ENCODE data around the gene DCLRE1C. TPM values are rescaled to one million over a fixed set of nuclear protein-coding genes. Genes with fewer than 3 reads are reported as not detected.
"Not testable (repeated sequence)": the region's sequence is repeated elsewhere in the genome, so short reads cannot be mapped to it uniquely, and the experiment has no call there.

DCLRE1C gene
- total and polyA plus RNA-seq, 9 of the 15 experiments (the other 6 are each of a cell fraction or from before 2014, with no cell fraction given): 8.8 to 22.2 (median 13.9) TPM

- 10% methylated on average over 26 of the region's 32 CpGs for WGBS (ENCODE audit: insufficient coverage, low coverage, missing lambda C conversion rate)
- TF ChIP-seq, protein P1, sequence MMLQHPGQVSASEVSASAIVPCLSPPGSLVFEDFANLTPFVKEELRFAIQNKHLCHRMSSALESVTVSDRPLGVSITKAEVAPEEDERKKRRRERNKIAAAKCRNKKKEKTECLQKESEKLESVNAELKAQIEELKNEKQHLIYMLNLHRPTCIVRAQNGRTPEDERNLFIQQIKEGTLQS (IDR thresholded peaks at IDR 0.05): peak; percentile 47
- TF ChIP-seq, protein P1 (CRISPR knock-in tag; conservative IDR thresholded peaks at IDR 0.05): not testable (repeated sequence)
- TF ChIP-seq FOSL1 (tag; conservative IDR thresholded peaks at IDR 0.05) (peak; percentile 55; the same call in 1 of the 2 replicates), CREM (IDR thresholded peaks at IDR 0.05; ENCODE audit: low read depth) (peak; percentile 35; the same call in 1 of the 2 replicates)
These were observed 39.9 kb upstream of the DCLRE1C start for GRCh38 chr10:14993500-14994455.

More at GRCh38 chr10:14993500-14994455, 39.9 kb upstream of the DCLRE1C start:
- H3K36me3 ChIP-seq (ENCODE audit: control insufficient read depth, insufficient read depth, low read length); H3K79me2 ChIP-seq (ENCODE audit: control insufficient read depth, insufficient read depth, low read length); H3K4me2 ChIP-seq (ENCODE audit: insufficient read depth, low read length); H4K20me1 ChIP-seq (replicated peaks; ENCODE audit: control insufficient read depth, insufficient read depth, low read length); intact Hi-C loops (cut with micrococcal nuclease); H3K9ac ChIP-seq (ENCODE audit: insufficient read depth in 1 of 2, low read depth in 2 of 2, low read length in 2 of 2); BruUV-seq (replicated peaks); H3K9me1 ChIP-seq (ENCODE audit: control insufficient read depth, insufficient read depth, low read length); H3K4me3 ChIP-seq; H3K9me3 ChIP-seq (replicated peaks; ENCODE audit: control insufficient read depth, insufficient read depth, low read depth, low read length); H2AFZ ChIP-seq (ENCODE audit: low read depth, low read length); in situ Hi-C loops (cut with MboI); FAIRE-seq; CTCF ChIA-PET (ENCODE audit: low intra/inter-chr PET ratio); H3K27ac ChIP-seq (ENCODE audit: extremely low read depth, low read depth, low read length); ATAC-seq; H3K27me3 ChIP-seq (ENCODE audit: control insufficient read depth in 2 of 2, insufficient read depth in 2 of 2, low read length in 2 of 2); H3K4me1 ChIP-seq (replicated peaks in 1 of 2; ENCODE audit: control insufficient read depth in 2 of 2, insufficient read depth in 2 of 2, low read length in 2 of 2): not testable (repeated sequence)
- POLR2A ChIA-PET: interaction anchor here (0.6 kb wide), 1 partner anchor 236 kb away, joined by 3 read pairs; no protein-coding TSS in a partner anchor
- DNase-seq (ENCODE audit: extremely low read depth in 1 of 4, low spot score in 3 of 4): peak in 1 of 4 experiments; percentile 9
